HG02943 (cell line): ENCODE results near the gene MYH9.

ENCODE experiments used
- ATAC-seq: cut with Tn5 transposase; IDR thresholded peaks from one replicate; pipeline ENCODE4 v1.9.1; 2021; ENCODE audit warnings: mild to moderate bottlenecking, low read depth, moderate library complexity; ENCODE audit not compliant: unreplicated experiment

MYH9 gene

DNA sequence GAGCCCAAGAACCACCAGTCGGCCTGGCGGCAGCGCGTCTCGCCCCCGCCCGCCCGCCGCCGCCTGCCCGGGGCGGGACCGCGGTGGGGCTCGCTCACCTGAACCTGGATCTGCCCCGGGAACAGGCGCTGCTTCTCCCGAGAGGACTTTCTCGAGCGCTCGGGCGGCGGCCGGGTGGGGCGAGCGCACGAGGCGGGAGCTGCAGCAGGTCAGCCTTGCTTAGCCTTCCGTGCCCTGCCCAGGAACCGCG, 133 bp downstream of the MYH9 start:
- ATAC-seq = no peak

DNA sequence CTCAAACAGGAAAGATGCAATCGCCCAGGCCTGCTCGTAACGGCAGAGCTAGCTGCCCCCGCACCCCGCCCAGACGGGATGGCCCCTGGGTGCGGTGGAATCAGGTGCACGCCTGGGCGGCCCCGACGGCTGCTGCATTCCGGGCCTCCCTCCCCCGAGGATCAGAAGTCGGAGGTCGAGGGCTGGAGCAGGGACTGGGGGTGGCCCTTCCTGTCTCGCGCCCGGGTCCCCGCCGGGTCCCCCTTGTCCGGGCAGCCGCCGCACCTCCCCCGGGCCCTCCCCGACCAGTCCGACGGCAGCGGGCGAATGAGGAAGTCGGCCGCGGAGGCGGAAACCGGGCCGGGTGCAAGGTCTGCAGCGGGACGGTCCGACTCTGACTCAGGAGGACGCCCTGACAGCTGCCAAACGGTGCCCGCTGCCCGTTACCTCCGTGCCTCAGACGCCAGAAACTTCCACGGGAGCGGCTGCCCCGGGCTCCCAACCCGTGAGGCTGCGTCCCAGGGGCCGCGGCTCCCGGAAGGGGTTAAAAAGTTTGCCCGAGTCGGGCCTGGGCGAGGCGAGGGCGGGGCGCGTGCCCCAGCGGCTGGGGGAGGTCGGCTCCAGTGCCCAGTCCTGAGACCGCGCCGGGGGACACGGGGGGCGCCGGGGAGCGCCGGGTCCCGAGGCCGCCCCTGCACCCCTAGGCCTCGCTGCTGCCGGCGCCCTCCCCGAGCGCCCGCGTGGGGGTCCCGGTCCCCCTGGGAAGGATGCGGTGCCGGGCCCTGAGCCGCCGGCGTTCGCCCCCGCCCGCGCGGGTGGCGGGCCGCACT, 663 bp downstream of the MYH9 start:
- no peak for ATAC-seq

DNA sequence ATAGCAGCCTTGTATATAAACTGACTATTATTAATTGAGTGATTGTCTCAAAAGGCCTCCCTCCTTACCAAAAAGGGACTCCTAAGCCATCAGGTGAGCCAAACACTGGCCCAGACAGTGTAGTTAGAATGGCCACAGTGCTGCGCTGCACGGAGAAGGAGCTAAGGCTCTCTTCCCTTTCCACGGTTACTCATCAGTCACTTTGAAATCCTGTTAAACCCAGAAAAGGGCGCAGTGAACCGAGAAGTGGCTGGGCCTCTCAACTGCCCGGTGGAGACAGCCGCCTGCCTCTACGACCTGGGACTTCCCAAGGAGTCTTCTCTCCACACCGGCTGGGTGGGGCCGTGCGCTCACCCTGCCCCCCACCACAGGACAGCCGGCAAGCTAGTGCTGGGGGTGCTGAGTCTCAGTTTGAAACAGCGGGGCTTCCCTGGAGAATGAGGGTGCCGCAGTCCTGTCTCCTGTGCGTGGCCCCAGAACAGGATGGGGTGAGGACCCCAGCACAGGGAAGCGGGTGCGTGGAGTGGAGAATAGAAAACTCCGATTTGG, 1.3 kb downstream of the MYH9 start:
- ATAC-seq = no peak

DNA sequence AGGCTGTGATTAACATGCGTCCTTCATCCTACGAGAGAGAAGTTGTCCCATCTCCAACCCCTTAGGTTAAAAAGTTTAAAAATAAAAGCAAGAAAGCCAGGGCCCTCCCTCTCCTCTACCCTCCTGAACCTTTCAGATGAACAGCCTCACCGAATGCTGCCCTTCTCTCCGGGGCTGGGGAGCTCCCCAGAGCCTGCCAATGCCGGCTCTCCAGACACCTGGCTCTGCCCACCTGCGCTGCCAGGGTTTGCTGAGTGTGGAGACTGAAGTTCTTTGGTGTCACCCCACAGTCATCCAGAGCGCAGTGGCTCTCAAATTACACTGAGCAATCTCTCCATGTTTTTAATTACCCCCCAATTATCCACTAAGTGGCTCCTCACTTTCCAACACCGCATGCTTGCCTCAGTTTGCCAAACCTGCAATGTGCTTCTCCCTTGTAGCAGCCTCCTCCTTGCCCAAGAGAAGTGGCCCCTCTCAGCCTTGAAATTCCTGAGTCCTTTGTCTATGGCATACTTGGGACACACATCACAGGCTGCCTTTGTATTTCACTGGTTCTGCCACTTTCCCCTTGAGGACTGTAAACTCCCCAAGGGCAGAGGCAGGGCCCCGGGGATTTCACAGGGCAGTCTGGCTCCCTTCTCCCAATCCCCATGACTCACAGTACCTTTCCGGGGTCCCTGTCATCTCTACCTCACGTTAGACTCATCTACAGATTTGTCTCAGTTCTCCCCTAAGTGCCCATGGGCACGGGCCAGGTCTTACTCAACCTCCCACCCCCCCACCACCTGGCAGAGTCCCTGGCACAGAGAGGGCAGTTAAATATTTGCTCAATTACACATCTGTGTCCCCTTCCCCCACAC, 2.0 kb downstream of the MYH9 start:
- ATAC-seq = no peak

DNA sequence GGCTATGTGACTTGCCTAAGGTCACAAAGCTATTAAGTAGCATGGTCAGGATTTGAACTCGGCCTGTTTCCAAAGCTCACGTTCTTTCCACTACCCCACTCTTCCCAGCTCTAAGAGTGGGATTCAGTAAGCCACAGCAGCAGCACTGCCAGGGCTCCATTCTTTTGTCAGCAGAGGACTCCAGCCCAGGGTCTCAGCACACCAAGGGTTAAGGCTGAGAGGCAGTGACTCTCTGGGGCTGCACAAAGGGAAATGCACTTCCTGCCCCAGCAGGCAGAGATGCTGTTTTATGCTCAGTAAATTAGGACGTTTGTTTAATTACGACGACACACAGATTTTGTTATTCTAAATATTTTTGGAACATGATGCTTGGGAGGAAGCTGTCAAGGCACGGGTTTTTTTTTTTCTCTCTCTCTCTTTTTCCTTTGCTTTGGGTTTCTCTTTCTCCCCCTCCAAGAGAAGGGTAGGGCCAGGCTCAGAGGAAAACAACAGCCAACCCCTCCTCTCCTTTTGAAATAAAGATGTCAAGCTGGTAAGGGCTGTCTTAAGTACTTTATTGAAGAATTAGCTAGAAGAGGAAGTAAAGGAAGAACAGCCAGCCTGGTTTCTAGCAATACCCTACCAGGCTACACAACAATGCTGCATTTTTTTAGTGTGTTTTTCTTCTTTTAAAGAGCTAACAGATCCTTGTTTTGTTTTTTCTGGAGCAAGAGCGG, 2.8 kb downstream of the MYH9 start:
- no peak for ATAC-seq

DNA sequence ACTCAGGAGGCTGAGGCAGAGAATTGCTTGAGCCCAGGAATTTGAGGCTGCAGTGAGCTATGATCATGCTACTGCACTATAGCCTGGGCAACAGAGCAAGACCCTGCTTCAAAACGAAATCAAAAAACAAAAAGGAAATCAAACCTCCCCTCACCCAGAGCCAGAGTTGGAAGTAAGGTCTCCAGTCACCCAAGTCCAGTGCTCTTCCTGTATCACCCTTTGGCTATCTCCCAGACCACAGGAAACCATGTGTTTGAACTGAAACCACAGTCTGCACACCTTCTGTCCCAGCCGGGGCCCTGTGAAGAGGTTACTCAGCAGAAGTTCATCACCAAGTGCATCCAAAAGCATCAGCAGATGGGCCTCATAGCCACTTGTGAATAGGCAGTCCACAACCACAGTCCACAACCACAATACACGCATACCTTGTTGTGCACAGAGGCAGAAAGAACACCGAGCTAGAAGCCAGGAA, 4.6 kb downstream of the MYH9 start:
- ATAC-seq = no peak

DNA sequence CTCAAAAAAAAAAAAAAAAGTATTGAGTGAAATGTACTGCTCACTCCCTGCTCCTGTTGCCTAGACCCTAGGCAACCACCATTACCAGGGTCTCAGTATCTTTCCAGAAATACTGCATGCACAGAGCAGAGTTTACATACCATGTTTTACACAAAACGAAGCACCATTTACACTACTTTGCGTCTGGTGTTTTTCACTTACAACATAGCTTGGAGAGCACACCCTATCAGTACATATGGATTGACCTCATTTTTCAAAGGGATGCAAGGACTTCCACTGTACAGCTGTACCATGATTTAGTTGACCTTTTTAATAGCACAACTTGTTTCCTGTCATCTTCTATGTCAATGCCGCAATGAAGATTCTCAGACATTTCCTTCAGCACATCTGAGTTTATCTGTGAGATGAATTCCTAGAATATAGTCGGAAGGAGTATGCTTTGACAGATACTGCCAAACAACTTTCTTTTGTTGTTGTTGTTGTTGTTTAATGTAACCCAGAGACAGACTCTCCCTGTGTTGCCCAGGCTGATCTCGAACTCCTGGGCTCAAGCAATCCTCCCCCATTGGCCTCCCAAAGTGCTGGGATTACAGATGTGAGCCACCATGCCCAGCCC, 6.1 kb downstream of the MYH9 start:
- no peak for ATAC-seq

DNA sequence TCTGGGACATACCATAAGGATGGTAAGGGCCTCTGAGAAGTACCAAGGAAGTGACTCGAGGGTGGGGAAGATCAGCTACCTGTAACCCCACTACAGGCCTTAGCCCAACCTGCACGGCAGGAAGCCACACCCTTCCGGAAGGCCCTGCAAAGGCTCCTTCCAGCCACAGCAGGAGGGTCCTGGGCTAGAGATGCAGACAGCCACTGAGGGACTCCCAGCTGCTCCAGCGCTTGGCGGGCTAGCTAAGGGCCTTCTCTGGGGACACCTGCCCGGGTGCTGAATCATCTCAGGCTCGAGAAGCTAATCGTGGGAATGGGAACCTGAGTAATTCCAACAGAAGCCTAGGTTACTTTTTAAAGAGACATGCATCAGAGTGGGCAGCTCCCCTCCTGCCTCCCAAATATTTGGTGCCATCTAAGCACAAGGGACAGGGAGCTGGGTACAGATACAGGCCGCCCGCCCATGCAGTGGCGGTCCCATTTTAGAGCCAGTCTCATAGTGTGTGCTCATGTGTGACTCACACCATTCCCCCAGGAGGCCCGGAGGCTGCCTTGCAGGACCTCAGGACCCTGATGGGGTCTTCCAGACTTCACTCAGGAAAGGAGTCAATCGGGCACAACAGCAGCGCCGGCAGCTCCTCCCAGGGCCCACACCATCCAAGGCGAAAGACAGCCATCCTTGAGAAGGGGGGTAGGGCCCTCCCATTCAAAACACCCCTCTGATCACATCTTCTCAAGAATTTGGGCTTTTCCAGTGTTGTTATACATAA, 8.0 kb downstream of the MYH9 start:
- ATAC-seq = no peak

DNA sequence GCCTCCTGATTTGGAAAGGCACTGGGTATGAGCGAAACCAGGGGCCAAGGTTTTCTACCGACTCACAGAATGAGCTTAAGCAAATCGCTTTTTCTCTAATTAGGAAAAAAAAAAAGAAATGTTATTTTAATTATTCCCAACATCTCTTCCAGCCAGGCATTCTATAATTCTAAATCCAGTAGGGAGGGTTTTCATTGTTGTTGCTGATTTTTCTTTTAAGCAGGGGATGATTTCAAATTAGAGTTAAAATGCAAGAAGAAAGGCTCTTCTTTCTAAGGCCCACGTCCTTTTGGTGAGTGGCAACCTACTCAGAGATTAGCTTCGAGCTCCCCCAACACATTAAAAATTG, 8.9 kb downstream of the MYH9 start:
- ATAC-seq = no peak

DNA sequence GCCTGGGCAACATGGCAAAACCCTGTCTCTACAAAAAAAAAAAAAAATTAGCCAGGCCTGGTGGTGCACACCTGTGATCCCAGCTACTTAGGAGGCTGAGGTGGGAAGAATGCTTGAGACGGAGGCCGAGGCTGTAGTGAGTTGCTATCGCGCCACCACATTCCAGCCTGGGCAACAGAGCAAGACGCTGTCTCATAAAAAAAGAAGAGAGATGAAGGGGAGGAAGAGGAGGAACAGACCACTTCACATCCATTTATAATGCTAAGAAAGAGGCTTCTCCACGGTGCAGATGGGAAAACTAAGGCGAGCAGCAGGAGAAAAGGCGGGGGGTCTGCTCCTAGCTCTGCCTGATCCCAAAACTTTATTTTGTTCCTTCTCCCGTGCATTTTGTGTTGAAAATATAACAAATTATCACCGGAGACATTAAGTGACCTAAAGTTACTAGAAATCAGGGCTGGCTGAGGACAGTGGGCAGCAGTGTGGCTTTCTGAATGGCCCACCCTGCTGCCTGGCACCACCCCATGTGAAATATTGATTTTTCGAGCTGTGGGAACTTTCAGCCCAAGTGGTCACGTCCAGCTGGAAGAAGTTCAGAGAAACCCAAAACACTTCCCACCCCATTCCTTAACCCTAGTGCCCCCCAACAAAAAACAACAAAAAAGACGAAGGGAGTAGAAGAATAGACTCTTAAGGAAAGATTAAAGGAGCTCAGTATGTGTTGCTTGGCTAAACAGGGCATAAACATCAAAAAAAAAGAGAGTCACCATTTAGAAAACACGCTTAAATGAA, 9.5 kb downstream of the MYH9 start:
- no peak for ATAC-seq

DNA sequence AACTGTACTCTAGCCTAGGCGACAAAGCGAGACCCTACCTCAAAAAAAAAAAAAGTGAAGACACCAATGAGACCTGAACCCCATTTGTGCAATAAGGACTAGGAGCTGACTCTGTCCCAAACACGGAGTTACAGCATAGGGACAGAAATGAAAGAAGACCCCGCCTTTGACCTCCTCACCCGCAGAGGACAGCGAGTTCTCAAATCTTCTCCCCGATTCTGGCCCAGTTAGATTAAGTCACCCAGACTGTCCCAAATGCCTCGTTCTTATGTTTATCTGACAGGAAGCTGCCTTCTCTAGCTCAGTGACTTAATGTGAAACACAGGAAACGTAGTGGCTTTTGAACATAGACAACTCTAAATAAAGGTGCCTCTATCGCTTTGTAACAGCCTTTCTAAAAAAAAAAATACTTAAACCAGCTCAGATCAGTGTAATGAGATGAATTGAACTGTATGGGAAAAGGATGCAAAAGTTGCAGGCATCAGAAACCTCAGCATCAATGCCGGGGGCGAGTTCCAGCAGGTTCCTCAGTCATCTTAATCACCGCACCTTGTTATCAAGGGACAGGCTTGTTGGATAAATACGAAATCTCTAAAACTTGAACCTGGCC, 10.6 kb downstream of the MYH9 start:
- ATAC-seq = no peak

DNA sequence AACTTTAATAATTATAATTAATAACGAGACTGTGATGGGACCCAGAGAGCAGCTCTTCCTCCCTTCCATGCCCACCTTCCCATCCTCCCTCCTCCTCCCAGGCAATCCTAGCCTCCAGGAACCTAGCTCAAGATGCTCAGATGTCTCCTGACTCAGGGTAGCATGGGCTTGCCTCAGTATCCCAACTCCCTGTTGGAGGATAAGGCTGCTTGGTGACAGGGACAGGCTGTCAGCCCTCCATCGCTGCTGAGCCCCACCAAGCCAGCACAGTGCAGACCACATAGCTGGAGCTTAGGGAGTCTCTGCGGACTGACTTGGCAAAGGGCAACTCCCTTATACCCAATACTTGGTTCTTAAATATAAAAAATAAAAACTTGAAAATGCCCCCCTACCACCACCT, 11.5 kb downstream of the MYH9 start:
- ATAC-seq = no peak

DNA sequence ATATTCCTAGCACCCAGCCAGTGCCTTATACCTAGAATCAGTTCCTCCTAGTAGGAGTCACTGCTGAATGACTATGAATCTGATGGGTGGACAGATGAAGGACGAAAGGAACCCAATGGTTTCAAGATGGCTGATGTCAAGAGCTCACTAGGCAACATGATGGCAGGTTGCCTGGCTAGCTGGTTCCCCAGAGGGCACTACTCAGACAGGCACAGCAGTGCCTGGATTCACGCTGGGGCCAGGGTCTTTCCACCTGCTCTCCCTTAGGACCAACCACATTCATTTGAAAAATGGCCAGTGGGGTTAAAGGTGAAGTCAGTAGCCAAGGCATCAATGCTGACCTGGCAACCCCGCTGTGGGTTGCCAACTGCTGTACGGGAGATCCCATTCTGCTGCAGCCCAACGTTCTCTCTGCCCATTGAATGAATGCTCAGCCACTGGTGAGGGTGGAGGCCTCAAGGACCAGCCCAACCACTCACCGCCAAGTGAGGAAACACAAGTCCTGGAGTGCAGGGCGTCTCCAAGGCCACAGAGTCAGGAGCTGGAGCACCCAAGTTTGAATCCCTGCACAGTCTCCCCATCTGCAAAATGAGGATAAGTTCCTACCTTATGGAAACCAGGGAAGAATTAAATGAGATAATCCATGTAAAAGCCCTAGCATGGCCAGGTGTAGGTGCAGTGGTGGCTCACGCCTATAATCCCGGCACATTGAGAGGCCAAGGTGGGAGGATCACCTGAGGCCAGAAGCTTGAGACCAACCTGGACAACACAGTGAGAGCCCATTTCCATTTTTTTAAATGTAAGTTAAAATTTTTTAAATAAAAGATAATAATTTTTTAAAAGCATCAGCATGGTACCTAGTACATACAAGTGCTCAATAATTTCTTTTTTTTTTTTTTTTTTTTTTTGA, 12.4 kb downstream of the MYH9 start:
- no peak for ATAC-seq

DNA sequence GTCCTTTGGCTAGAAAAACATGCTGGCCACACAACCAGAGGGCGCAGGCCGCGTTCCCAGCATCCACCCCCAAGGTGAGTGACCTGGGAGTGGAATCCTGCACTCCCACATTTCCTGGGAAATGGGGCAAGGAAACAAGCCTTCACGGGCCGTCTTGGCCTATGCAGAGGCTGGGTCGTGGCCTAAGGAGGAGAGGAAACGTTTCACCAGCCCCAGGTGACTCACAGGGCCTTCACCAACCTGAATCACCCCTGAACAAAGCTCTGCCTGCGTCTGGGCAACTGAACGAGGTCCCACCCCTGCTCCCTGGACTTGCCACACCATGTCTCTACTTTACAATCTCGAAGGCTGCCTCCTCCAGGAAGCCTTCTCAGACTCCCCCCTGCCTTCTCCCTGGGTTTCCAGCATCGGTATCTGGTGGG, 13.2 kb downstream of the MYH9 start:
- no peak for ATAC-seq

DNA sequence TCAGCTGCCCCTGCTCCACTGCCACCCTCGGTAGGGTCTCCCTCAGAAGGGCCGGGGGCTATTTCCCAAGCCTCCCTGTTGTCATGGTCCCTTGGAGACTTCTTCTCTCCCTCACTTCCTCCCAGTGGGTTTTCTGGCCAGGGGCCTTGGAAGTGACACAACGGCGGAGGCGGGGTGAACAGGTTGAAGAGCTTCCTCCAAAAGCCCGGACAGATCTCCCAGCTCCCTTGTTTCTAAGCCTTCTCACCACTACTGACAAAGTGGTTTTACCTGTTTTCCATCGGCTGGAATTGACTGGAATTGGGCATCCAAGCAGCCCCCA, 14.5 kb downstream of the MYH9 start:
- ATAC-seq = no peak

DNA sequence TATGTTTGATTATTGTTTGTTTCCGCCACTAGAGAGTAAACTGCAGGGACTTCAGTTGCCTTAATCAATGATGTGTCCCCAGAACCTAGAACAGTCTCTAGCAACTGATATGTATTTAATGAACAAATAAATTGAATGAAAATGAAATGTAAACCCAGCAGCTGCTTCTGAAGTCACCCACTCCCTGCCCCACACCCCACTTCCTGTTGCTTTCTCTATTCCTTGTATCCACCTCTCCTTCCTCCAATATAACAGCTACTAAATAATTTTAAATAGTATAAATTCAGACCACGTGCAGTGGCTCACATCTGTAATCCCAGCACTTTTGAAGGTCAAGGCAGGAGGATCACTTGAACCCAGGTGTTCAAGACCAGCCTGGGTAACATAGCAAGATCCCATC, 15.8 kb downstream of the MYH9 start:
- ATAC-seq = no peak

DNA sequence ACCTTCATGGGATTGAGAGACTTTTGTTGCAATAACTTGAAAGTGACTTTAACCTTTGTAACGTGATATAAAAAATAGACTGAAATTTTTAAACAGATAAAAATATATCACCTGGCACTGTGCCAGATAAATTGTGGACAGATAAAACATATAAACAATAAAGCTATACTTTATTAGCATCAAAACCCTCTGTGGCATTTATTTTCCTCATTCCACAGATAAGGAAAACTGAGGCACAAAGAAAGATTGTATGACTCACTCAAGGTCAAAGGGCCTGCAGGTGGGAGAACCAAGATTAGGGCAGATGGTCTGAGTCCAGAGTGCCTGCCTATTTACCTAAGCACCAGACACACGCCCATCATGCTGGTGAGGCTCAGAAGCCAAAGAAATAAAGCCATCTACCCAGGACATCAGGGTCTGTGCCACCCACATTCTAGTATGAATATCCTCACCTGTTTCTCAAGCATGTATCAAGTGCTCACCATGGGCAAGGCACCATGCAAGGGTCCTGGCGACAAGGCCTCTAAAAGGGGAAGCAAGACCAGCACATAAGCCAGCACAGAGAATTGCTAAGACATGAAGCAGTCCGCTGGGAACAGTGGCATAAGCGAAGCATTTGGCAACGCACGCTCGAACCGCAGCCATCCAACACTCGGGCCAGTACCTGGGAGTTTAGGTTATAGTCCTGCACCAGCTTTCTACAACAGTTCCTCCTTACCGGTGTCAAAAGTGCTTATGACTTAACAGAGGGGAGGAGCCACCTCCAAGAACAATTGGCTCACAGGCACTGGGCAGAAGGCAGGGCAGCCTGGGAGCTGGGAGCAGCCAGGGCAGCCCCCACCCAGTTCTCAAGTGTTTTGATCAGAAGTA, 17.6 kb downstream of the MYH9 start:
- no peak for ATAC-seq
